Activated T-helper 9 cell treated with anti-CD3 and anti-CD28 coated beads, Interleukin-2, amount 50 U/mL, for 16 hours (primary cell): ENCODE data around the gene NEDD4L.
"Not testable (repeated sequence)": the region's sequence is repeated elsewhere in the genome, so short reads cannot be mapped to it uniquely, and the experiment has no call there.

ENCODE experiments used
- DNase-seq: peaks from one replicate; pipeline ENCODE4 v3.0.0-alpha.2; 2020; ENCODE audit warnings: low read depth

The NEDD4L gene

GRCh38 chr18:58418361-58418760, 374.3 kb downstream of the NEDD4L start:
- no peak for DNase-seq

GRCh38 chr18:58419587-58420199, 375.7 kb downstream of the NEDD4L start:
- no peak for DNase-seq

GRCh38 chr18:58426611-58427010, 382.6 kb downstream of the NEDD4L start:
- DNase-seq = no peak

GRCh38 chr18:58427321-58427720, 383.3 kb downstream of the NEDD4L start:
- DNase-seq = no peak

- DNase-seq = no peak
Measured at GRCh38 chr18:58429442-58429841, 385.4 kb downstream of the NEDD4L start.

- DNase-seq = no peak
Measured at GRCh38 chr18:58431215-58431614, 387.2 kb downstream of the NEDD4L start.

- DNase-seq = no peak
Measured at GRCh38 chr18:58432050-58432727, 388.2 kb downstream of the NEDD4L start.

- not testable (repeated sequence) for DNase-seq
Measured at GRCh38 chr18:58435221-58436005, 391.4 kb downstream of the NEDD4L start.

GRCh38 chr18:58438161-58438957, 394.3 kb downstream of the NEDD4L start:
- no peak for DNase-seq

- no peak for DNase-seq
Measured at GRCh38 chr18:58438958-58439300, 394.9 kb downstream of the NEDD4L start.

- no peak for DNase-seq
Measured at GRCh38 chr18:58443671-58444070, 399.6 kb downstream of the NEDD4L start.

- DNase-seq = no peak
Measured at GRCh38 chr18:58446391-58447060, 402.5 kb downstream of the NEDD4L start.

- no peak for DNase-seq
Measured at GRCh38 chr18:58447402-58448095, 403.5 kb downstream of the NEDD4L start.

- DNase-seq = no peak
Measured at GRCh38 chr18:58449464-58449863, 405.4 kb downstream of the NEDD4L start.
